GM18520 (cell line): ENCODE data around the gene OSBPL10.

Experiments
- ATAC-seq: cut with Tn5 transposase; IDR thresholded peaks from one replicate; pipeline ENCODE4 v1.9.1; 2021; ENCODE audit not compliant: unreplicated experiment

OSBPL10 gene

GRCh38 chr3:31959251-31959650 is 21.8 kb downstream of the OSBPL10 start:
- ATAC-seq, result no peak

GRCh38 chr3:31958701-31959152 is 22.3 kb downstream of the OSBPL10 start:
- no peak for ATAC-seq

- ATAC-seq, result no peak
Measured at GRCh38 chr3:31957106-31957505, 24.0 kb downstream of the OSBPL10 start.

GRCh38 chr3:31955581-31955980 is 25.5 kb downstream of the OSBPL10 start:
- ATAC-seq, result no peak

GRCh38 chr3:31953636-31954035 is 27.4 kb downstream of the OSBPL10 start:
- no peak for ATAC-seq

- no peak for ATAC-seq
Measured at GRCh38 chr3:31953091-31953490, 28.0 kb downstream of the OSBPL10 start.

- peak; percentile 62 for ATAC-seq
Measured at GRCh38 chr3:31952205-31952604, 28.9 kb downstream of the OSBPL10 start.

- ATAC-seq, result no peak
Measured at GRCh38 chr3:31948280-31948679, 32.8 kb downstream of the OSBPL10 start.

- ATAC-seq, result no peak
Measured at GRCh38 chr3:31947671-31948091, 33.4 kb downstream of the OSBPL10 start.

GRCh38 chr3:31947162-31947561 is 33.9 kb downstream of the OSBPL10 start:
- ATAC-seq, result no peak

GRCh38 chr3:31946484-31947081 is 34.5 kb downstream of the OSBPL10 start:
- no peak for ATAC-seq

GRCh38 chr3:31945738-31946052 is 35.4 kb downstream of the OSBPL10 start:
- no peak for ATAC-seq

GRCh38 chr3:31943041-31943440 is 38.0 kb downstream of the OSBPL10 start:
- ATAC-seq, result no peak

- no peak for ATAC-seq
Measured at GRCh38 chr3:31942446-31942845, 38.6 kb downstream of the OSBPL10 start.

GRCh38 chr3:31937225-31937624 is 43.8 kb downstream of the OSBPL10 start:
- ATAC-seq, result no peak

GRCh38 chr3:31936420-31937060 is 44.5 kb downstream of the OSBPL10 start:
- no peak for ATAC-seq

GRCh38 chr3:31934866-31935265 is 46.2 kb downstream of the OSBPL10 start:
- ATAC-seq, result no peak

GRCh38 chr3:31934018-31934417 is 47.0 kb downstream of the OSBPL10 start:
- ATAC-seq, result no peak

- ATAC-seq, result no peak
Measured at GRCh38 chr3:31932990-31933389, 48.1 kb downstream of the OSBPL10 start.

- no peak for ATAC-seq
Measured at GRCh38 chr3:31929826-31930502, 51.1 kb downstream of the OSBPL10 start.

GRCh38 chr3:31927811-31928210 is 53.3 kb downstream of the OSBPL10 start:
- no peak for ATAC-seq

- ATAC-seq, result no peak
Measured at GRCh38 chr3:31926543-31926942, 54.5 kb downstream of the OSBPL10 start.
